CMK (cell line): Measurements from ENCODE around the gene PPEF2.
A peak's percentile ranks its signal among the peaks of the same experiment; 100 is the strongest.
"Not testable (repeated sequence)": the region's sequence is repeated elsewhere in the genome, so short reads cannot be mapped to it uniquely, and the experiment has no call there.

ENCODE experiments used
- DNase-seq: peaks from one replicate; pipeline ENCODE4 v3.0.0-alpha.2; 2010; ENCODE audit warnings: low read depth

The PPEF2 gene

GRCh38 chr4:75902352-75902751, at the start of gene PPEF2:
TSS of gene PPEF2 (minus strand) at chr4:75902452. CDS start at chr4:75896325, 6,127 bp downstream.
- DNase-seq, result no peak

- no peak for DNase-seq
Measured at GRCh38 chr4:75950213-75950815, 48.1 kb upstream of the PPEF2 start.

- DNase-seq, result no peak
Measured at GRCh38 chr4:75948822-75949444, 46.7 kb upstream of the PPEF2 start.

- DNase-seq, result peak; percentile 14
Measured at GRCh38 chr4:75940692-75941253, 38.5 kb upstream of the PPEF2 start, which contains the start of gene NAAA. TSS of gene NAAA (minus strand) at chr4:75941013. CDS start at chr4:75940949, 64 bp downstream.

- DNase-seq, result peak; percentile 20
Measured at GRCh38 chr4:75939890-75940691, 37.8 kb upstream of the PPEF2 start.

GRCh38 chr4:75935628-75936027, 33.4 kb upstream of the PPEF2 start:
- DNase-seq, result no peak

- no peak for DNase-seq
Measured at GRCh38 chr4:75930152-75930551, 27.9 kb upstream of the PPEF2 start.

- DNase-seq, result not testable (repeated sequence)
Measured at GRCh38 chr4:75924916-75925315, 22.7 kb upstream of the PPEF2 start.

- no peak for DNase-seq
Measured at GRCh38 chr4:75924309-75924827, 22.1 kb upstream of the PPEF2 start.

- DNase-seq, result no peak
Measured at GRCh38 chr4:75922588-75922987, 20.3 kb upstream of the PPEF2 start.

GRCh38 chr4:75921910-75922309, 19.7 kb upstream of the PPEF2 start:
- no peak for DNase-seq

- DNase-seq, result no peak
Measured at GRCh38 chr4:75920327-75920726, 18.1 kb upstream of the PPEF2 start.

- no peak for DNase-seq
Measured at GRCh38 chr4:75919920-75920319, 17.7 kb upstream of the PPEF2 start.

- peak; percentile 18 for DNase-seq
Measured at GRCh38 chr4:75916091-75916661, 13.9 kb upstream of the PPEF2 start.

GRCh38 chr4:75912968-75913367, 10.7 kb upstream of the PPEF2 start:
- no peak for DNase-seq

- DNase-seq, result not testable (repeated sequence)
Measured at GRCh38 chr4:75910831-75911230, 8.6 kb upstream of the PPEF2 start.

GRCh38 chr4:75909405-75909804, 7.2 kb upstream of the PPEF2 start:
- DNase-seq, result no peak

- DNase-seq, result no peak
Measured at GRCh38 chr4:75908555-75908954, 6.3 kb upstream of the PPEF2 start.

- DNase-seq, result no peak
Measured at GRCh38 chr4:75907966-75908365, 5.7 kb upstream of the PPEF2 start.

- no peak for DNase-seq
Measured at GRCh38 chr4:75904076-75904475, 1.8 kb upstream of the PPEF2 start.

- DNase-seq, result no peak
Measured at GRCh38 chr4:75898536-75898935, 3.7 kb downstream of the PPEF2 start.

- no peak for DNase-seq
Measured at GRCh38 chr4:75895744-75896314, 6.4 kb downstream of the PPEF2 start.
